SJSA1 (cell line): ENCODE results near the gene CCDC40. TPM values are rescaled to one million over a fixed set of nuclear protein-coding genes. Genes with fewer than 3 reads are reported as not detected.

Source experiments
- DNase-seq, 2 experiments: peaks; one replicate each; pipeline ENCODE4 v3.0.0-alpha.2; 2015 to 2020; ENCODE audit warnings: low spot score in 2 of 2, low read depth in 1 of 2
- H3K27ac ChIP-seq: fragments of 250-450 bp; sonication (Bioruptor Pico); 2 replicates; pipeline ENCODE4 v1.5.1; 2020; ENCODE audit warnings: mild to moderate bottlenecking, moderate library complexity
- H3K27me3 ChIP-seq: fragments of 250-450 bp; sonication (Bioruptor Pico); replicated peaks from 2 replicates; pipeline ENCODE4 v1.5.1; 2020; ENCODE audit warnings: mild to moderate bottlenecking, moderate library complexity
- H3K36me3 ChIP-seq: fragments of 250-450 bp; sonication (Bioruptor Pico); 2 replicates; pipeline ENCODE4 v1.5.1; 2020; ENCODE audit warnings: mild to moderate bottlenecking
- H3K4me1 ChIP-seq: fragments of 250-450 bp; sonication (Bioruptor Pico); replicated peaks from 2 replicates; pipeline ENCODE4 v1.6.1; 2021; ENCODE audit warnings: mild to moderate bottlenecking
- H3K4me3 ChIP-seq: fragments of 250-450 bp; sonication (Bioruptor Pico); 2 replicates; pipeline ENCODE4 v1.5.1; 2020; ENCODE audit warnings: mild to moderate bottlenecking
- H3K9me3 ChIP-seq: fragments of 250-450 bp; sonication (Bioruptor Pico); replicated peaks from 2 replicates; pipeline ENCODE4 v1.5.1; 2020; ENCODE audit warnings: mild to moderate bottlenecking
- total RNA-seq: library from RNA; depleted of rRNA; stranded (reverse); fragments of >200 nt; shearing (Covaris generic); gene quantifications from 2 replicates; pipeline ENCODE4 v1.2.3, GENCODE V29; 2014; rRNA removed

The CCDC40 gene, protein sequence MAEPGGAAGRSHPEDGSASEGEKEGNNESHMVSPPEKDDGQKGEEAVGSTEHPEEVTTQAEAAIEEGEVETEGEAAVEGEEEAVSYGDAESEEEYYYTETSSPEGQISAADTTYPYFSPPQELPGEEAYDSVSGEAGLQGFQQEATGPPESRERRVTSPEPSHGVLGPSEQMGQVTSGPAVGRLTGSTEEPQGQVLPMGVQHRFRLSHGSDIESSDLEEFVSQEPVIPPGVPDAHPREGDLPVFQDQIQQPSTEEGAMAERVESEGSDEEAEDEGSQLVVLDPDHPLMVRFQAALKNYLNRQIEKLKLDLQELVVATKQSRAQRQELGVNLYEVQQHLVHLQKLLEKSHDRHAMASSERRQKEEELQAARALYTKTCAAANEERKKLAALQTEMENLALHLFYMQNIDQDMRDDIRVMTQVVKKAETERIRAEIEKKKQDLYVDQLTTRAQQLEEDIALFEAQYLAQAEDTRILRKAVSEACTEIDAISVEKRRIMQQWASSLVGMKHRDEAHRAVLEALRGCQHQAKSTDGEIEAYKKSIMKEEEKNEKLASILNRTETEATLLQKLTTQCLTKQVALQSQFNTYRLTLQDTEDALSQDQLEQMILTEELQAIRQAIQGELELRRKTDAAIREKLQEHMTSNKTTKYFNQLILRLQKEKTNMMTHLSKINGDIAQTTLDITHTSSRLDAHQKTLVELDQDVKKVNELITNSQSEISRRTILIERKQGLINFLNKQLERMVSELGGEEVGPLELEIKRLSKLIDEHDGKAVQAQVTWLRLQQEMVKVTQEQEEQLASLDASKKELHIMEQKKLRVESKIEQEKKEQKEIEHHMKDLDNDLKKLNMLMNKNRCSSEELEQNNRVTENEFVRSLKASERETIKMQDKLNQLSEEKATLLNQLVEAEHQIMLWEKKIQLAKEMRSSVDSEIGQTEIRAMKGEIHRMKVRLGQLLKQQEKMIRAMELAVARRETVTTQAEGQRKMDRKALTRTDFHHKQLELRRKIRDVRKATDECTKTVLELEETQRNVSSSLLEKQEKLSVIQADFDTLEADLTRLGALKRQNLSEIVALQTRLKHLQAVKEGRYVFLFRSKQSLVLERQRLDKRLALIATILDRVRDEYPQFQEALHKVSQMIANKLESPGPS
- 2.2 TPM in 1 of 2 replicates, not detected in the other for total RNA-seq

DNA sequence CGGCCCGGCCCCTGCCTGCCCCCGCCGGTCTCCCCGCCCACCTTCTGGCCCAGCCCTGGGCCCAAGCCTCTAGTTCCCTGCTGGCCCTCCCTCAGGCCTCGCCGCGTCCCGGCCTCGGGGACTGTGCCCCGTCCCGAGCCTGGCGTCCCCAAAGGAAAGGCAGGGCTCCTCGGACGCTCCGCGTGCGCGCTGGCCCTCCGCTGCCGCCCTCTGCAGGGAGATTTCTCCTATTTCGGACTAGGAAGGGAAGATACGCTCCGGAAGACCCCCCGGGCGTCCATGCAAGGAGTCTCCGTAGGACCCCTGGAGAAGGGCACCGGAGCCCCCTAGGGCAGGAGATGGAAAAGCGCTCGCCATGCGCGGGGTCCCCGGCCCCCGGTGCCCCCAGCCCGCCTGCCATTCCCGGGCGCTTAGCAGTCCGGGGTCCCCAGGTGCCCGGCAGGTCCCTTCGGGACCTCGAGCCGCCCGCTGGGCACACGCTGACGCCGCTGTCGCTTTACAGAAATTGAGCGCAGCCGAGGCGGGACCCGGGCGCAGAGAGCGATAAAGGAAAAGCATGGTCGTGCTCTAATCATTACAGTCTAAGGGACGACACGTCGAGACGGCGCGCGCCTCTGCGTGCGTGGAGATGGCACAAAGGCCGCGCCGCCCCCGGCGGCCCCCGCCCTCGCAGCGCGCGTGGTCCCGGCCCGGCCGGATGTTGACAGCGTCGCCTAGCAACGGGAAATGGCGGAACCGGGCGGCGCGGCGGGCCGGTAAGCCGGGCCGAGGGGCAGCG, at the start of gene CCDC40:
TSS of gene CCDC40 (plus strand) at position 706 of the 778 bp plus-strand sequence. CDS start at position 727, 21 bp downstream.
- DNase-seq: peak; percentile 93 to 94
- Histone ChIP-seq H3K9me3 (no peaks in the 10 kb centered on the region), H3K4me3 (peak within 1 kb of the TSS; percentile 67), H3K27ac (peak within 1 kb of the TSS; percentile 89), H3K27me3 (no peaks in the 10 kb centered on the region; the same call in 1 of the 2 replicates), H3K4me1 (peaks cover 20% of the 10 kb centered on the region), H3K36me3 (0 out of 2 replicates have a peak, but pooled peaks cover 3% of the 10 kb centered on the region)

GRCh38 chr17:79987187-79987934, 49.1 kb upstream of the CCDC40 start:
- peak overlapping the region; percentile 66 for H3K27ac ChIP-seq
- H3K27me3 ChIP-seq: no peaks in the 10 kb centered on the region
- peaks cover 46% of the 10 kb centered on the region for H3K4me1 ChIP-seq
- H3K9me3 ChIP-seq: no peaks in the 10 kb centered on the region
- 0 out of 2 replicates have a peak, but pooled peaks cover 3% of the 10 kb centered on the region for H3K36me3 ChIP-seq
- DNase-seq: peak in 1 of 2 experiments; percentile 49
- no peak overlapping the region for H3K4me3 ChIP-seq

DNA sequence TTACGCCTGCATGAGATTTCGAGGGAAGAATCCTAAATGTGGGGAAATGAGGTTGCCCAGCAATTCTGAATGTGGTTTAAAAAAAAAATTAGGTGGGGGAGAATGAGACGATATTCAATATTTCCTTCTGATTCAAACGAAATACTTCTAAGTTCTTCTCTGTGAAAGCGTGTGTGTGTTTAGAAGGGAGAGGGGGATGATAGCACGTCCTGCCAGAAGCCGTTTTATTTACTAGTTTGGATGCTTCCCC, 48.6 kb upstream of the CCDC40 start:
- 0 out of 2 replicates have a peak, but pooled peaks cover 3% of the 10 kb centered on the region for H3K36me3 ChIP-seq
- no peaks in the 10 kb centered on the region for H3K27me3 ChIP-seq
- H3K4me1 ChIP-seq: peaks cover 50% of the 10 kb centered on the region
- DNase-seq: no peak
- peak overlapping the region; percentile 66 for H3K27ac ChIP-seq
- peak overlapping the region; percentile 15 for H3K4me3 ChIP-seq
- H3K9me3 ChIP-seq: no peaks in the 10 kb centered on the region

DNA sequence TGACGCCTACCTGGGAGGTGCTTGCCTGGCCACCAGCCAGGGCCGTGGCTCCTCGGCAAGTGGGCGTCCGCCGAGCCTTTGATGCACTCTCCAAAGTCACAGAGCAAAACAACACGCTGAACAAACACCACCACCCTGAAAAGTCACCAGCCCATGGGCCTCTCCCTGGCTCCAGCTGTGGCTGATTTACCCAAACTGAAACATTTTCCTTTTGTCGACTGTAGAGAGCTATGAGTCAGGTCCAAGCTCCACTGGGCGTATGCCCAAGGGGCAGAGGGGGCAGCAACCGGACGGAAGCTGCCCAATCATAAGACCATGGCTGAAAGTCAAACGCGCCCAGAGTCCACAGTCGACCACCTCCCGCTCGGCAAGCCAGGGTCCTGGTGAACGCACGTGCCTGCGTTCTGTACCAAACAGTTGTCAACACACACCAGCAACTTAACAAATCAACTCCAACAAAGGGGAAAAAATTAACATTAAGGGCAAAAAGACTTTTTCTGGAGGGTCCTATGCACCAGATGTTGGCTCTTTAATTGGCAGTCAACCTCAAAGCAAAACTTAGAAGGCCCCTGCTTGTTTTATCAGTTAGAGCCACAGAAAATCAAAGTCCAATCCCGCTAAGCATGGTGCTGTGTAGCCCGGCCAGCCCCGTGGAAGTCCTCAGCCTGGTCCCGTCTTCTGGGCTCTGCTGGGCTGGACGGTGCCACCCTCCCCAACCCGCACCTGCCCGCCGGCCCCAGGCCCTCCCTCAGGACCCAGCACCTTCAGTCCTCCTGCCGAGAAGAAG, 48.1 kb upstream of the CCDC40 start:
- H3K27ac ChIP-seq: peak overlapping the region; percentile 66
- no peaks in the 10 kb centered on the region for H3K27me3 ChIP-seq
- H3K4me3 ChIP-seq: peak overlapping the region; percentile 15
- no peaks in the 10 kb centered on the region for H3K9me3 ChIP-seq
- peak; percentile 85 to 86 for DNase-seq
- peaks cover 55% of the 10 kb centered on the region for H3K4me1 ChIP-seq
- 0 out of 2 replicates have a peak, but pooled peaks cover 3% of the 10 kb centered on the region for H3K36me3 ChIP-seq

DNA sequence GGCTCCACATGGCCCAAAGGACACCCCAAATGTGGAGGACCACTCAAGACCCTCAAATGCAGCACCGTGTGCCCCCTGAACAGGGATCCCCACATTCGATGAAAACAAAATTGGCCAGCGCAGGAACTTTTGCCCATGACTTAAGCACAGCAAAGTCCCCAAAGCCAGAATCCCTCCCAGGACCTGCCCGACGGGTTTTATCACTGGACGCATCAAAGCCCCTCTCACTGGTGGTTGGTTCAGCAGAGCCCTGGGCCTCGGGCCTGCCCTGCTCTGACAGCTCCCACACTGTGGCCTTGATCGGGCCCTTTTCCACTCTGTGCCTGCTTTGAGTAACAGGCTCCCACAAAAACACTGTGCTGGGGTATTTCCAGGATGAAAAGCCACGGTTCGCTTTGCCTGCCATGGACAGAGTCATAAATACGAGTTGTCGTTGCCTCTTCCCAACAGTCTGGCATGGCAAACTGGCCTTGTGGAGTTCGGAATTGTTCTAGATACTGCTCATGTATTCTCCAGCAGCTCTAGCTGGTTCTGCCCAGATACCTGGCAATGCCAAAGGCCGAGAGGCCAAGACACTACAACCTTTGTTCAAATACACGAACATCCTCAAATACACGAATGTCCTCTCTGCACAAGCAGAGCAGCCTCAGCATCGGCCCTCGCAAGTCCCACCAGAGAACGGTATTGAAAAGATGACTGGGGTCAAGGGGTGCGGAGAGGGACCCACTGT, 47.2 kb upstream of the CCDC40 start:
- 0 out of 2 replicates have a peak, but pooled peaks cover 3% of the 10 kb centered on the region for H3K36me3 ChIP-seq
- no peak overlapping the region for H3K27ac ChIP-seq

GRCh38 chr17:79990051-79990592, 46.3 kb upstream of the CCDC40 start:
- no peak for DNase-seq

More for the DNA sequence above, 47.2 kb upstream of the CCDC40 start:
- H3K4me3 ChIP-seq: no peak overlapping the region
- H3K4me1 ChIP-seq: peaks cover 64% of the 10 kb centered on the region
- no peaks in the 10 kb centered on the region for H3K27me3 ChIP-seq
- H3K9me3 ChIP-seq: no peaks in the 10 kb centered on the region
- no peak for DNase-seq

GRCh38 chr17:79990704-79991103, 45.7 kb upstream of the CCDC40 start:
- H3K36me3 ChIP-seq: 0 out of 2 replicates have a peak, but pooled peaks cover 3% of the 10 kb centered on the region
- DNase-seq: no peak
- H3K4me3 ChIP-seq: no peak overlapping the region
- H3K9me3 ChIP-seq: no peaks in the 10 kb centered on the region
- peaks cover 63% of the 10 kb centered on the region for H3K4me1 ChIP-seq
- no peak overlapping the region for H3K27ac ChIP-seq
- H3K27me3 ChIP-seq: no peaks in the 10 kb centered on the region

More at GRCh38 chr17:79990051-79990592, 46.3 kb upstream of the CCDC40 start:
- H3K36me3 ChIP-seq: 0 out of 2 replicates have a peak, but pooled peaks cover 3% of the 10 kb centered on the region
- H3K9me3 ChIP-seq: no peaks in the 10 kb centered on the region
- H3K4me1 ChIP-seq: peaks cover 64% of the 10 kb centered on the region
- H3K27ac ChIP-seq: no peak overlapping the region
- H3K27me3 ChIP-seq: no peaks in the 10 kb centered on the region
- no peak overlapping the region for H3K4me3 ChIP-seq

GRCh38 chr17:79991140-79991923, 45.1 kb upstream of the CCDC40 start:
- no peak overlapping the region for H3K27ac ChIP-seq
- H3K4me1 ChIP-seq: peaks cover 57% of the 10 kb centered on the region
- DNase-seq: peak; percentile 59 to 94
- no peaks in the 10 kb centered on the region for H3K27me3 ChIP-seq
- no peaks in the 10 kb centered on the region for H3K9me3 ChIP-seq
- H3K4me3 ChIP-seq: peak overlapping the region; percentile 33
- 0 out of 2 replicates have a peak, but pooled peaks cover 3% of the 10 kb centered on the region for H3K36me3 ChIP-seq

GRCh38 chr17:79991924-79992648, 44.4 kb upstream of the CCDC40 start:
- Histone ChIP-seq H3K27ac (no peak overlapping the region), H3K4me3 (peak overlapping the region; percentile 33), H3K9me3 (no peaks in the 10 kb centered on the region), H3K36me3 (0 out of 2 replicates have a peak, but pooled peaks cover 3% of the 10 kb centered on the region), H3K27me3 (no peaks in the 10 kb centered on the region), H3K4me1 (peaks cover 50% of the 10 kb centered on the region)
- peak in 1 of 2 experiments; percentile 53 for DNase-seq
